OCI-LY1 (cell line): ENCODE measurements around the gene PDE6H.

Source experiments
- EZH2 ChIP-seq: fragments of 200-600 bp; sonication (generic), shearing (Covaris generic); IDR thresholded peaks from 2 replicates; pipeline ENCODE4 v1.8.0; 2017; ENCODE audit warnings: borderline replicate concordance, mixed run types, mild to moderate bottlenecking, antibody characterized with exemption, low read length, moderate library complexity, mixed read lengths
- TF ChIP-seq, protein P1 (sequence below): fragments of 200-600 bp; sonication (generic), shearing (Covaris generic); IDR thresholded peaks from 2 replicates; pipeline ENCODE4 v1.5.1; 2017; ENCODE audit warnings: mild to moderate bottlenecking, antibody characterized with exemption, low read length, moderate library complexity, mixed read lengths

DNA sequence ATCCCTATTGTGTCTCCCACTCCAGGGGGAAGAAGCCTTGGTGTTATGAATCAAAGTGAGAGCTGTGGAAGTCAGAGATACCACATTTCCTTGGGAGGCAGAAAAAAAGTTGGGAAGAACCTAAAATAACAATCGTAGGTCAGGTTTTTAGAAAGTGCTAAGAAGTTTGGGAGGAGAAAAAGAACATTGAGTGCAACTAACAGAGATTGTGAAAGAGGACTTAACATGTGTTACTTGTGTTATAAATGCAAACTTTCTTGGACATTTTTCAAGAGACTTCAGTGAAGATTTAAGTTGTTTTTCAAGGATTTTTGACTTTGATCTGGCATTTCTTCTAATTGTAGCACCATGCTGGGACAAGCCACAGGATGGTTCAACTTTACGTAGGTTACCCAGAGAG lies 26.7 kb upstream of the PDE6H start:
- TF ChIP-seq, protein P1, sequence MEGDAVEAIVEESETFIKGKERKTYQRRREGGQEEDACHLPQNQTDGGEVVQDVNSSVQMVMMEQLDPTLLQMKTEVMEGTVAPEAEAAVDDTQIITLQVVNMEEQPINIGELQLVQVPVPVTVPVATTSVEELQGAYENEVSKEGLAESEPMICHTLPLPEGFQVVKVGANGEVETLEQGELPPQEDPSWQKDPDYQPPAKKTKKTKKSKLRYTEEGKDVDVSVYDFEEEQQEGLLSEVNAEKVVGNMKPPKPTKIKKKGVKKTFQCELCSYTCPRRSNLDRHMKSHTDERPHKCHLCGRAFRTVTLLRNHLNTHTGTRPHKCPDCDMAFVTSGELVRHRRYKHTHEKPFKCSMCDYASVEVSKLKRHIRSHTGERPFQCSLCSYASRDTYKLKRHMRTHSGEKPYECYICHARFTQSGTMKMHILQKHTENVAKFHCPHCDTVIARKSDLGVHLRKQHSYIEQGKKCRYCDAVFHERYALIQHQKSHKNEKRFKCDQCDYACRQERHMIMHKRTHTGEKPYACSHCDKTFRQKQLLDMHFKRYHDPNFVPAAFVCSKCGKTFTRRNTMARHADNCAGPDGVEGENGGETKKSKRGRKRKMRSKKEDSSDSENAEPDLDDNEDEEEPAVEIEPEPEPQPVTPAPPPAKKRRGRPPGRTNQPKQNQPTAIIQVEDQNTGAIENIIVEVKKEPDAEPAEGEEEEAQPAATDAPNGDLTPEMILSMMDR, result no peak
- TF ChIP-seq EZH2, result no peak
